B cell (primary cell): Measurements from ENCODE around the gene RPP30. TPM values are rescaled to one million over a fixed set of nuclear protein-coding genes. Genes with fewer than 3 reads are reported as not detected.
"Not testable (repeated sequence)": the region's sequence is repeated elsewhere in the genome, so short reads cannot be mapped to it uniquely, and the experiment has no call there.

Experiments used
- ATAC-seq: fragments of 200-7000 bp; cut with Tn5 transposase; one replicate; pipeline ENCODE4 v1.10.0; 2021; ENCODE audit warnings: low read depth, mild to moderate bottlenecking, moderate number of reproducible peaks, moderate library complexity
- CTCF ChIA-PET: fragments of 350-600 bp; sonication (Branson Sonifier 250); formaldehyde crosslinking; loops from one replicate; lab custom pipeline; 2021; ENCODE audit warnings: antibody characterized with exemption, inconsistent platforms; lab: Charles Lee
- POLR2A ChIA-PET: fragments of 350-600 bp; sonication (Branson Sonifier 250); formaldehyde crosslinking; loops from one replicate; lab custom pipeline; 2021; ENCODE audit warnings: antibody characterized with exemption; lab: Charles Lee
- DNase-seq: peaks from one replicate; pipeline ENCODE4 v3.0.0; 2013
- H2AFZ ChIP-seq: 2 replicates; pipeline ENCODE4 v1.6.1; 2012; ENCODE audit warnings: mild to moderate bottlenecking, low read depth, low read length; ENCODE audit not compliant: insufficient read depth, poor library complexity, severe bottlenecking
- H3K27ac ChIP-seq, 2 donors: 1 replicate in 1 of 2; 2 replicates in 1 of 2; pipeline ENCODE4 v1.5.1; 2012 to 2013; ENCODE audit warnings: low read length in 2 of 2, mild to moderate bottlenecking in 2 of 2, moderate library complexity in 1 of 2
- H3K27me3 ChIP-seq, 4 experiments: fragments of 200-600 bp in 1 of 4; sonication (generic) in 1 of 4; replicated peaks in 1 of 4; 1 replicate in 2 of 4; 2 replicates in 2 of 4; pipeline versions ENCODE4 v1.6.1 to v1.7.0; 2013 to 2016; ENCODE audit warnings: low read length in 3 of 4, mild to moderate bottlenecking in 2 of 4, mixed read lengths in 1 of 4, moderate library complexity in 1 of 4; ENCODE audit not compliant: insufficient read depth in 4 of 4, control insufficient read depth in 3 of 4; ENCODE audit errors: control extremely low read depth in 1 of 4
- H3K36me3 ChIP-seq, 2 experiments: replicated peaks in 1 of 2; 1 replicate in 1 of 2; 2 replicates in 1 of 2; pipeline versions ENCODE4 v1.6.1 to v1.7.1; 2013; ENCODE audit warnings: low read length in 1 of 2; ENCODE audit not compliant: insufficient read depth in 2 of 2, control insufficient read depth in 1 of 2; ENCODE audit errors: control extremely low read depth in 1 of 2, extremely low read depth in 1 of 2
- H3K4me1 ChIP-seq, 2 donors: fragments of 200-600 bp in 1 of 2; sonication (generic) in 1 of 2; 1 replicate in 1 of 2; 2 replicates in 1 of 2; pipeline versions ENCODE4 v1.5.1 to v1.6.1; 2013 to 2017; ENCODE audit warnings: low read length in 2 of 2; ENCODE audit not compliant: control insufficient read depth in 2 of 2, insufficient read depth in 2 of 2
- H3K4me2 ChIP-seq: replicated peaks from 2 replicates; pipeline ENCODE3; 2012; ENCODE audit warnings: mild to moderate bottlenecking, low read depth, low read length; ENCODE audit not compliant: poor library complexity, severe bottlenecking
- H3K4me3 ChIP-seq, 5 experiments: fragments of 200-600 bp in 1 of 5; sonication (generic) in 1 of 5; 1 replicate in 3 of 5; 2 replicates in 2 of 5; pipeline versions ENCODE4 v1.5.1 to v1.7.0; 2011 to 2016; ENCODE audit warnings: low read length in 4 of 5, mild to moderate bottlenecking in 4 of 5, low read depth in 2 of 5, control low read depth in 1 of 5, moderate library complexity in 1 of 5; ENCODE audit not compliant: insufficient read depth in 1 of 5; ENCODE audit errors: control extremely low read depth in 1 of 5, extremely low read depth in 1 of 5
- H3K79me2 ChIP-seq: fragments of 200-600 bp; sonication (generic); one replicate; pipeline ENCODE4 v1.6.0; 2016; ENCODE audit warnings: low read length; ENCODE audit not compliant: control insufficient read depth, insufficient read depth
- H3K9ac ChIP-seq: fragments of 200-600 bp; sonication (generic); 2 replicates; pipeline ENCODE4 v1.6.1; 2017; ENCODE audit warnings: mild to moderate bottlenecking, low read length, moderate library complexity
- H3K9me3 ChIP-seq, 3 donors: one replicate each; pipeline versions ENCODE4 v1.6.1 to v1.7.1; 2013; ENCODE audit warnings: low read length in 2 of 3; ENCODE audit not compliant: control insufficient read depth in 2 of 3, insufficient read depth in 1 of 3; ENCODE audit errors: control extremely low read depth in 1 of 3
- H4K20me1 ChIP-seq: 2 replicates; pipeline ENCODE4 v1.6.0; 2012; ENCODE audit warnings: mild to moderate bottlenecking, low read length; ENCODE audit not compliant: insufficient read depth, control insufficient read depth, poor library complexity, severe bottlenecking
- H3K27ac Mint-ChIP-seq: one replicate; pipeline ENCODE4 v1.8.0; 2021; ENCODE audit warnings: mixed read lengths
- H3K27me3 Mint-ChIP-seq: one replicate; pipeline ENCODE4 v1.8.0; 2021; ENCODE audit warnings: mixed read lengths
- H3K4me1 Mint-ChIP-seq: one replicate; pipeline ENCODE4 v1.8.0; 2021; ENCODE audit warnings: mixed read lengths
- H3K4me3 Mint-ChIP-seq: one replicate; pipeline ENCODE4 v1.8.0; 2021; ENCODE audit warnings: mixed read lengths
- H3K9me3 Mint-ChIP-seq: one replicate; pipeline ENCODE4 v1.8.0; 2022; ENCODE audit warnings: mixed read lengths; ENCODE audit not compliant: insufficient read depth
- EZH2 ChIP-seq: IDR thresholded peaks from 2 replicates; pipeline ENCODE4 v1.6.1; 2012; ENCODE audit warnings: borderline replicate concordance, low read depth, mild to moderate bottlenecking, moderate library complexity, low read length; ENCODE audit not compliant: insufficient read depth, poor library complexity, severe bottlenecking
- WGBS: methylation state at CpG from one replicate; pipeline ENCODE4 v1.1.5; 2013; ENCODE audit warnings: missing lambda C conversion rate; ENCODE audit not compliant: insufficient coverage; 5-methylcytosine and 5-hydroxymethylcytosine counted together
- intact Hi-C: fragments of 100-400 bp; cut with micrococcal nuclease; formaldehyde crosslinking; loops from one replicate; pipeline ENCODE4 v1.10.0; 2022
- polyA plus RNA-seq: library from polyadenylated mRNA; depleted of rRNA; stranded (reverse); fragments of >200 nt; gene quantifications from 2 replicates; pipeline ENCODE4 v1.2.3, GENCODE V29; 2012
- total RNA-seq, 2 donors: library from RNA; stranded (reverse); fragments of 120-200 nt in 1 of 2; gene quantifications; 1 replicate in 1 of 2; 2 replicates in 1 of 2; pipeline versions ENCODE4 v1.2.3 to v1.2.4, GENCODE V29; 2013 to 2022
- TF ChIP-seq, protein P1 (sequence below): fragments of 200-600 bp; IDR thresholded peaks from one replicate; pipeline ENCODE4 v1.8.0; 2022; ENCODE audit warnings: antibody characterized with exemption, mild to moderate bottlenecking

The RPP30 gene
- total and polyA plus RNA-seq, 2 donors (not counting 1 experiment from before 2014, with no cell fraction given) = 28.2 to 41.7 TPM

DNA sequence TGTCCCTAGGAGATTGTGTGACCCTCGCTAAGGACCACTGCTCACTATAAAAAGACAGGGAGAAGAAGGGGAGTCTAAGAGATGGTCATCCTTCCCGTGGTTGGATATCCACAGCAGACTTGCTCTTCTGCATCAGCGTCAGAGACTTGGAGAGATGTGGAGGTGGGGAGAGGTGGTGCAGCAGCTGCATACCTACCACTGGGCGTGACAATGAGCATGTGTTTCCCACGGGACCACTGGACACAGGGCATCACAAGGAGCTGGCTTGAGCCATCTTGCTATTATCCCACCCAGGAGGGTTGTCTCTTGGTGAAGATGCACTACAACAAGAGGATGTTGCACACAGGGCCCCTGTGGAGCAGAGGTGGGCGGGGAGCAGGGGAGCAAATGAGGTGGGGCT lies 67.9 kb downstream of the RPP30 start:
- no peaks in the 10 kb centered on the region for H3K36me3 ChIP-seq
- Mint-ChIP-seq H3K9me3 (no peaks in the 10 kb centered on the region), H3K27ac (no peak overlapping the region), H3K27me3 (no peaks in the 10 kb centered on the region), H3K4me1 (no peaks in the 10 kb centered on the region), H3K4me3 (no peak overlapping the region)
- no peaks in the 10 kb centered on the region for H3K9me3 ChIP-seq
- 93% methylated on average over 3 of the region's 6 CpGs for WGBS
- H3K79me2 ChIP-seq = no peaks in the 10 kb centered on the region
- H3K4me1 ChIP-seq = no peaks in the 10 kb centered on the region
- ChIA-PET POLR2A (no interaction called here), CTCF (no interaction called here)
- no peak overlapping the region for H3K9ac ChIP-seq
- H4K20me1 ChIP-seq = no peaks in the 10 kb centered on the region
- H3K4me3 ChIP-seq = no peak overlapping the region
- no peak overlapping the region for H3K27ac ChIP-seq
- H2AFZ ChIP-seq = no peak overlapping the region
- TF ChIP-seq, protein P1, sequence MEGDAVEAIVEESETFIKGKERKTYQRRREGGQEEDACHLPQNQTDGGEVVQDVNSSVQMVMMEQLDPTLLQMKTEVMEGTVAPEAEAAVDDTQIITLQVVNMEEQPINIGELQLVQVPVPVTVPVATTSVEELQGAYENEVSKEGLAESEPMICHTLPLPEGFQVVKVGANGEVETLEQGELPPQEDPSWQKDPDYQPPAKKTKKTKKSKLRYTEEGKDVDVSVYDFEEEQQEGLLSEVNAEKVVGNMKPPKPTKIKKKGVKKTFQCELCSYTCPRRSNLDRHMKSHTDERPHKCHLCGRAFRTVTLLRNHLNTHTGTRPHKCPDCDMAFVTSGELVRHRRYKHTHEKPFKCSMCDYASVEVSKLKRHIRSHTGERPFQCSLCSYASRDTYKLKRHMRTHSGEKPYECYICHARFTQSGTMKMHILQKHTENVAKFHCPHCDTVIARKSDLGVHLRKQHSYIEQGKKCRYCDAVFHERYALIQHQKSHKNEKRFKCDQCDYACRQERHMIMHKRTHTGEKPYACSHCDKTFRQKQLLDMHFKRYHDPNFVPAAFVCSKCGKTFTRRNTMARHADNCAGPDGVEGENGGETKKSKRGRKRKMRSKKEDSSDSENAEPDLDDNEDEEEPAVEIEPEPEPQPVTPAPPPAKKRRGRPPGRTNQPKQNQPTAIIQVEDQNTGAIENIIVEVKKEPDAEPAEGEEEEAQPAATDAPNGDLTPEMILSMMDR = no peak
- TF ChIP-seq EZH2 = no peak
- no peak for DNase-seq
- intact Hi-C loops = no loop called here
- H3K27me3 ChIP-seq = no peaks in the 10 kb centered on the region
- ATAC-seq = no peak
- H3K4me2 ChIP-seq = no peak overlapping the region

DNA sequence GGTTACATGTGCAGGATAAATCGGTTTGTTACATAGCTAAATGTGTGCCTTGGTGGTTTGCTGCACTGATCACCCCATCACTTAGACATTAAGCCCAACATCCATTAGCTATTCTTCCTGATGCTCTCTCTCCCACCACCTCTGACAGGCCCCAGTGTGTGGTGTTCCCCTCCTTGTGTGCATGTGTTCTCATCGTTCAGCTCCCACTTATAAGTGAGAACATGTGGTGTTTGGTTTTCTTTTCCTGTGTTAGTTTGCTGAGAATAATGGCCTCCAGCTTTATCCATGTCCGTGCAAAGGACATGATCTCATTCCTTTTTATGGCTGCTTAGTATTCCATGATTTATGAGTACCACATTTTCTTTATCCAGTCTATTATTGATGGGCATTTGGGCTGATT lies 71.2 kb downstream of the RPP30 start:
- DNase-seq, H3K4me1 Mint-ChIP-seq, H3K4me2 ChIP-seq, H3K4me3 ChIP-seq, H3K4me3 Mint-ChIP-seq, H3K27ac Mint-ChIP-seq, H2AFZ ChIP-seq, H3K4me1 ChIP-seq, CTCF ChIA-PET, H3K27me3 Mint-ChIP-seq, H3K9me3 ChIP-seq, H3K9ac ChIP-seq, H3K79me2 ChIP-seq, H3K27me3 ChIP-seq, H3K27ac ChIP-seq, ATAC-seq, H4K20me1 ChIP-seq, intact Hi-C loops, H3K9me3 Mint-ChIP-seq, POLR2A ChIA-PET, H3K36me3 ChIP-seq: not testable (repeated sequence)
- no CpG with 5 or more reads among the region's 3 CpGs for WGBS
